Esophagus (tissue), 2 donors: Measurements from ENCODE around the gene GBGT1. TPM values are rescaled to one million over a fixed set of nuclear protein-coding genes. Genes with fewer than 3 reads are reported as not detected.

Source experiments
- H3K27ac ChIP-seq, 2 donors: one replicate each; pipeline ENCODE4 v1.5.1; 2013; ENCODE audit warnings: low read depth in 2 of 2, mild to moderate bottlenecking in 2 of 2, inconsistent platforms in 1 of 2, low read length in 1 of 2, moderate library complexity in 1 of 2
- H3K27me3 ChIP-seq, 2 donors: one replicate each; pipeline ENCODE4 v1.6.1; 2013; ENCODE audit warnings: low read length in 2 of 2, control low read depth in 1 of 2, mild to moderate bottlenecking in 1 of 2; ENCODE audit not compliant: insufficient read depth in 2 of 2, control insufficient read depth in 1 of 2
- H3K36me3 ChIP-seq, 2 donors: one replicate each; pipeline ENCODE4 v1.6.1; 2013; ENCODE audit warnings: low read length in 1 of 2; ENCODE audit not compliant: control insufficient read depth in 2 of 2, insufficient read depth in 2 of 2
- H3K4me1 ChIP-seq, 2 donors: one replicate each; pipeline ENCODE4 v1.6.1; 2013; ENCODE audit warnings: low read length in 1 of 2; ENCODE audit not compliant: control insufficient read depth in 2 of 2, insufficient read depth in 2 of 2
- H3K4me3 ChIP-seq, 2 donors: one replicate each; pipeline ENCODE4 v1.5.1; 2013; ENCODE audit warnings: low read length in 2 of 2, mild to moderate bottlenecking in 2 of 2, low read depth in 1 of 2, moderate library complexity in 1 of 2
- H3K9me3 ChIP-seq, 2 donors: one replicate each; pipeline ENCODE4 v1.6.1; 2013; ENCODE audit warnings: mild to moderate bottlenecking in 2 of 2, low read depth in 1 of 2, low read length in 1 of 2, moderate library complexity in 1 of 2; ENCODE audit not compliant: control insufficient read depth in 2 of 2, insufficient read depth in 1 of 2
- WGBS, 2 donors: extraction: QIAGEN DNeasy Blood & Tissue Kit; methylation state at CpG; one replicate each; pipeline ENCODE4 v1.1.7; 2013; 5-methylcytosine and 5-hydroxymethylcytosine counted together
- polyA plus RNA-seq, 2 donors: library from polyadenylated mRNA; stranded (reverse); fragments of 200-250 nt; gene quantifications; one replicate each; pipeline ENCODE4 v1.2.3, GENCODE V29; 2013
- donor health status: healthy with polysubstance abuse.
- donor health status: Bipolar disorder and iron deficiency.

GBGT1 gene
- polyA plus RNA-seq, 2 donors: 2.1 to 3.7 TPM

- Histone ChIP-seq H3K36me3 (no peaks in the 10 kb centered on the region), H3K4me3 (peak overlapping the region; percentile 5 to 37), H3K27ac (peak overlapping the region in 1 of 2 donors; percentile 39), H3K27me3 (no peaks in the 10 kb centered on the region), H3K4me1 (no peaks in the 10 kb centered on the region), H3K9me3 (peaks cover 0 to 2% of the 10 kb centered on the region in 2 donors)
- 35 to 50% methylated on average over 44 of the region's 44 CpGs for WGBS, 2 donors
Observed at GRCh38 chr9:133199648-133200321, 36.1 kb upstream of the GBGT1 start.

GRCh38 chr9:133195029-133195428 lies 31.3 kb upstream of the GBGT1 start:
- Histone ChIP-seq H3K27me3 (no peaks in the 10 kb centered on the region), H3K4me3 (no peak overlapping the region), H3K9me3 (no peaks in the 10 kb centered on the region), H3K27ac (no peak overlapping the region), H3K36me3 (no peaks in the 10 kb centered on the region), H3K4me1 (no peaks in the 10 kb centered on the region)

- 75 to 79% methylated on average over 4 of the region's 4 CpGs for WGBS, 2 donors
Observed at GRCh38 chr9:133194597-133194996, 30.9 kb upstream of the GBGT1 start.

GRCh38 chr9:133191989-133192388 lies 28.3 kb upstream of the GBGT1 start:
- Histone ChIP-seq H3K27ac (no peak overlapping the region), H3K9me3 (no peaks in the 10 kb centered on the region), H3K4me3 (no peak overlapping the region), H3K27me3 (no peaks in the 10 kb centered on the region), H3K4me1 (no peaks in the 10 kb centered on the region), H3K36me3 (no peaks in the 10 kb centered on the region)
- WGBS, 2 donors: 65 to 71% methylated on average over 7 of the region's 7 CpGs

More at GRCh38 chr9:133194597-133194996, 30.9 kb upstream of the GBGT1 start:
- H3K4me3 ChIP-seq: no peak overlapping the region
- H3K27me3 ChIP-seq: no peaks in the 10 kb centered on the region
- no peaks in the 10 kb centered on the region for H3K36me3 ChIP-seq
- no peak overlapping the region for H3K27ac ChIP-seq
- no peaks in the 10 kb centered on the region for H3K4me1 ChIP-seq
- H3K9me3 ChIP-seq: no peaks in the 10 kb centered on the region

GRCh38 chr9:133189826-133190225 lies 26.1 kb upstream of the GBGT1 start:
- no peak overlapping the region for H3K27ac ChIP-seq
- H3K9me3 ChIP-seq: no peaks in the 10 kb centered on the region
- WGBS, 2 donors: 76 to 81% methylated on average over 8 of the region's 8 CpGs
- H3K36me3 ChIP-seq: no peaks in the 10 kb centered on the region
- H3K4me1 ChIP-seq: no peaks in the 10 kb centered on the region
- H3K27me3 ChIP-seq: no peaks in the 10 kb centered on the region
- H3K4me3 ChIP-seq: no peak overlapping the region

- H3K4me3 ChIP-seq: no peak overlapping the region
- 82 to 83% methylated on average over 7 of the region's 7 CpGs for WGBS, 2 donors
- H3K27ac ChIP-seq: no peak overlapping the region
- no peaks in the 10 kb centered on the region for H3K9me3 ChIP-seq
- H3K4me1 ChIP-seq: no peaks in the 10 kb centered on the region
- H3K36me3 ChIP-seq: no peaks in the 10 kb centered on the region
- no peaks in the 10 kb centered on the region for H3K27me3 ChIP-seq
Observed at GRCh38 chr9:133188843-133189180, 25.1 kb upstream of the GBGT1 start.

- no peak overlapping the region for H3K4me3 ChIP-seq
- H3K27me3 ChIP-seq: no peaks in the 10 kb centered on the region
- WGBS, 2 donors: 50 to 52% methylated on average over 21 of the region's 21 CpGs
Observed at GRCh38 chr9:133188006-133188842, 24.5 kb upstream of the GBGT1 start.

GRCh38 chr9:133187561-133188005 lies 23.9 kb upstream of the GBGT1 start:
- no peaks in the 10 kb centered on the region for H3K4me1 ChIP-seq
- no peaks in the 10 kb centered on the region for H3K9me3 ChIP-seq
- no peaks in the 10 kb centered on the region for H3K36me3 ChIP-seq
- WGBS, 2 donors: 81 to 84% methylated on average over 10 of the region's 10 CpGs
- no peaks in the 10 kb centered on the region for H3K27me3 ChIP-seq
- H3K27ac ChIP-seq: no peak overlapping the region
- no peak overlapping the region for H3K4me3 ChIP-seq

More at GRCh38 chr9:133188006-133188842, 24.5 kb upstream of the GBGT1 start:
- H3K4me1 ChIP-seq: no peaks in the 10 kb centered on the region
- H3K9me3 ChIP-seq: no peaks in the 10 kb centered on the region
- H3K36me3 ChIP-seq: no peaks in the 10 kb centered on the region
- H3K27ac ChIP-seq: no peak overlapping the region

GRCh38 chr9:133186736-133187135 lies 23.0 kb upstream of the GBGT1 start:
- no peak overlapping the region for H3K27ac ChIP-seq
- 87 to 93% methylated on average over 6 of the region's 6 CpGs for WGBS, 2 donors
- H3K4me3 ChIP-seq: no peak overlapping the region
- no peaks in the 10 kb centered on the region for H3K4me1 ChIP-seq
- no peaks in the 10 kb centered on the region for H3K36me3 ChIP-seq
- no peaks in the 10 kb centered on the region for H3K27me3 ChIP-seq
- no peaks in the 10 kb centered on the region for H3K9me3 ChIP-seq
